Mesendoderm (in vitro differentiated cells): ENCODE data around the gene NMT1.
A peak's percentile ranks its signal among the peaks of the same experiment; 100 is the strongest.
"Not testable (repeated sequence)": the region's sequence is repeated elsewhere in the genome, so short reads cannot be mapped to it uniquely, and the experiment has no call there.

Experiments
- DNase-seq: peaks from one replicate; pipeline ENCODE4 v3.0.0; 2013
- H2AK5ac ChIP-seq: 2 replicates; pipeline ENCODE4 v1.6.1; 2013; ENCODE audit warnings: low read length, inconsistent platforms
- H2BK120ac ChIP-seq: 2 replicates; pipeline ENCODE4 v1.6.1; 2013; ENCODE audit warnings: low read depth, mild to moderate bottlenecking, low read length, moderate library complexity, mixed read lengths
- H2BK15ac ChIP-seq: replicated peaks from 2 replicates; pipeline ENCODE4 v1.6.1; 2013; ENCODE audit warnings: low read depth, mild to moderate bottlenecking, moderate library complexity
- H2BK5ac ChIP-seq: 2 replicates; pipeline ENCODE4 v1.6.1; 2013; ENCODE audit warnings: low read length, inconsistent platforms
- H3K18ac ChIP-seq: 2 replicates; pipeline ENCODE4 v1.6.1; 2013; ENCODE audit warnings: mild to moderate bottlenecking, low read length, mixed read lengths
- H3K23ac ChIP-seq: one replicate; pipeline ENCODE4 v1.6.1; 2013; ENCODE audit warnings: low read length
- H3K27ac ChIP-seq: 2 replicates; pipeline ENCODE4 v1.5.1; 2013; ENCODE audit warnings: low read depth, mild to moderate bottlenecking, inconsistent platforms, low read length, moderate library complexity
- H3K27me3 ChIP-seq: 2 replicates; pipeline ENCODE4 v1.6.1; 2013; ENCODE audit warnings: low read length, control low read depth, mild to moderate bottlenecking, inconsistent platforms; ENCODE audit not compliant: insufficient read depth, poor library complexity
- H3K36me3 ChIP-seq: 2 replicates; pipeline ENCODE4 v1.6.1; 2013; ENCODE audit warnings: low read length, inconsistent platforms; ENCODE audit not compliant: control insufficient read depth, insufficient read depth
- H3K4ac ChIP-seq: one replicate; pipeline ENCODE4 v1.6.1; 2013; ENCODE audit warnings: low read depth, mild to moderate bottlenecking, low read length, moderate library complexity
- H3K4me1 ChIP-seq: 2 replicates; pipeline ENCODE4 v1.6.1; 2013; ENCODE audit warnings: low read depth, low read length, inconsistent platforms; ENCODE audit not compliant: control insufficient read depth
- H3K4me2 ChIP-seq: 2 replicates; pipeline ENCODE4 v1.6.1; 2013; ENCODE audit warnings: low read length
- H3K4me3 ChIP-seq: 2 replicates; pipeline ENCODE4 v1.5.1; 2013; ENCODE audit warnings: mild to moderate bottlenecking, low read length
- H3K56ac ChIP-seq: one replicate; pipeline ENCODE4 v1.6.1; 2013; ENCODE audit warnings: low read length
- H3K79me1 ChIP-seq: 2 replicates; pipeline ENCODE4 v1.6.1; 2013; ENCODE audit warnings: low read length, inconsistent platforms
- H3K79me2 ChIP-seq: 2 replicates; pipeline ENCODE4 v1.6.1; 2013; ENCODE audit warnings: mild to moderate bottlenecking, low read length; ENCODE audit not compliant: control insufficient read depth, insufficient read depth
- H3K9ac ChIP-seq: 2 replicates; pipeline ENCODE4 v1.6.1; 2013; ENCODE audit warnings: low read length, inconsistent platforms
- H4K5ac ChIP-seq: one replicate; pipeline ENCODE4 v1.6.1; 2013; ENCODE audit warnings: low read length
- H4K8ac ChIP-seq: one replicate; pipeline ENCODE4 v1.6.1; 2013; ENCODE audit warnings: low read depth, mild to moderate bottlenecking, control low read depth, low read length, moderate library complexity
- WGBS: extraction: QIAGEN DNeasy Blood & Tissue Kit; methylation state at CpG from one replicate; pipeline ENCODE4 v1.1.7; 2013; ENCODE audit warnings: low lambda C conversion rate, missing lambda C conversion rate; ENCODE audit not compliant: insufficient coverage; ENCODE audit errors: extremely low coverage; 5-methylcytosine and 5-hydroxymethylcytosine counted together

The NMT1 gene

DNA sequence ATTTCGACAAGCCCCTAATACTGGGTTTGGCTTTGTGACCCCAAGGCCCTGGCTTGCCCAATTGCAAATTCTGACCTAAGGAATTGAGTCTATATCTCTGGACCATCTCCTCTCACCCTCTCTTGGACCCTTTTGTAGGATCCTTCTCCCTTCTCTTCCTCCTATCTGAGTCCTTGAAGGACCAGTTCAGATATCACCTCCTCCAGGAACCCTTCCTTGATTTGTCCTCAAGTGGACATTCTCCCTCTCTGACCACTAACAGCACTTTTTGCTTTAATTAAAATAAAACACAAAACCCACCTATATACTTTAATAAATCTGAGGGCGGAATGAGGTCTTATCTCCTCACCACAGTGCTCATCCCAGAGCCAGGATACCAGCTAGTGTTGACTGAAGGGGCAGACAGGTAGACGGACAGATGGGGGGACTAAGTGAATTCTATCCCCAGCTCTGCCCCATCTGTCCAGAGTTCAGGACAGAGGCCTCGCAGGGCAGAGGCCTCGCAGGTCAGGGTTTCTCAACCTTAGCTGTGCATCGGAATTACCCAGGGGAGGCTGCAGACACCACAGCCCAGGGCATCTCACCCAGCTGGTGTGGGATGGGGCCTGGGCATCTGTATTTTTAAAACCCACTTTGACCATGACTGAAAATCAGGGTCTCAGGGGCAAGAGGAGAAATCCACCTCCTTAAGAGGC, 62.1 kb downstream of the NMT1 start:
- Histone ChIP-seq H3K27me3 (no peaks in the 10 kb centered on the region), H2BK15ac (no peak overlapping the region), H2BK120ac (no peak overlapping the region), H3K4me3 (no peak overlapping the region), H3K36me3 (no peaks in the 10 kb centered on the region), H3K23ac (no peak overlapping the region), H3K4me2 (no peak overlapping the region), H3K79me1 (no peaks in the 10 kb centered on the region), H3K4ac (no peak overlapping the region), H4K8ac (no peak overlapping the region), H4K5ac (no peak overlapping the region), H3K18ac (no peak overlapping the region), H3K56ac (no peak overlapping the region), H3K27ac (no peak overlapping the region), H2BK5ac (no peak overlapping the region), H3K79me2 (no peaks in the 10 kb centered on the region), H2AK5ac (no peak overlapping the region), H3K4me1 (peaks cover 2% of the 10 kb centered on the region), H3K9ac (no peak overlapping the region)
- DNase-seq, result no peak
- WGBS, result no CpG with 5 or more reads among the region's 6 CpGs

DNA sequence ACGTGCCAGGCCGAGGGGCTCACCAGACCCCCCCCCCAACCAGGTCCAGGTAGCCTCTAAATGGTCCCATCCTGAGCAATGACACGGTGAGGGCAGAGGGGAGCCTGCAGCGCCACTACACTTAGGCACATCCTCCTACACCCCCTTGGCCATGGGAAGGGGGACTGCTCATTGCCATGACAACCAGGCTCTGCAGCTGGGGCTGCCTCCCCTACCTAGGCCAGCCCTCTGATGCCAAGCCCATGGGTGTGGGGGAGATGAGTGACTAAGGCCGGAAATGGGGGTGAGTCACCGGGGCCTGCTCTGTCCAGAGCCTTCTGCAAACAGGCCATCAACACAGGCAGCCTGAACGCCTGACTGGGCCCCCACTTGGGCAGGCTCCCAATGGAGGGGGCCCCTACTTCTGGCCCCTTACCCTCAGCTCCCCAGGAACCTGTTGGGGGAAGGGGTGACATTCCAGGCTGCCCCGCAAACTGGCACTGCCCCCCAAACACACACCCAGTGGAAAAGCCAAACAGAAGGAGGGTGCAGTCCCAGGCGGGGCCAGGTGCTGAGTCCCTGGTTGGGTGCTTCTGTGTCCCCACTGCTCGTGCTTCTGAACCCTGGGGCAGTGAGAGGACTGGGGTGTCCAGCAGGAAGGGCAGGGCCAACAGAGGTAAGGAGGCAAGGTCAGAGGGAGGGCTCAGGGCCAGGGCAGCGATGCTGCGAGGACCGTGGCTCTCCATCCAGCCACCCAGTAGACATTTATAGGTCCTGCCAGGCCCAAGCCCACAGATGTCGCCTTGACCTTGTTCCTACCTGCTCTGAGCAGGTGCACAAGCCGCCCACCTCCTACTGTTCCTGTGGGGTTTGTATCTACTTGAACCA, 63.0 kb downstream of the NMT1 start:
- peak; percentile 81 for DNase-seq

GRCh38 chr17:45124797-45125122, 63.6 kb downstream of the NMT1 start:
- H2BK5ac ChIP-seq, H3K56ac ChIP-seq, H3K23ac ChIP-seq, H2BK120ac ChIP-seq, H2BK15ac ChIP-seq, H3K4me3 ChIP-seq, H3K4me1 ChIP-seq, H2AK5ac ChIP-seq, H3K27me3 ChIP-seq, H3K27ac ChIP-seq, H3K4ac ChIP-seq, H3K79me1 ChIP-seq, H3K79me2 ChIP-seq, H3K36me3 ChIP-seq, H4K8ac ChIP-seq, DNase-seq, H3K9ac ChIP-seq, H3K18ac ChIP-seq, H4K5ac ChIP-seq, H3K4me2 ChIP-seq: not testable (repeated sequence)
- WGBS, result no CpG with 5 or more reads among the region's 5 CpGs

More for the DNA sequence above, 63.0 kb downstream of the NMT1 start:
- Histone ChIP-seq H3K23ac (no peak overlapping the region), H3K4ac (no peak overlapping the region), H3K27ac (no peak overlapping the region), H3K9ac (no peak overlapping the region), H3K79me1 (no peaks in the 10 kb centered on the region), H3K18ac (no peak overlapping the region), H3K79me2 (no peaks in the 10 kb centered on the region), H4K5ac (no peak overlapping the region), H4K8ac (no peak overlapping the region), H3K4me3 (no peak overlapping the region), H2BK120ac (no peak overlapping the region), H3K27me3 (no peaks in the 10 kb centered on the region), H3K56ac (no peak overlapping the region), H2BK5ac (no peak overlapping the region), H2BK15ac (no peak overlapping the region), H3K4me1 (peaks cover 3% of the 10 kb centered on the region), H2AK5ac (no peak overlapping the region), H3K4me2 (no peak overlapping the region), H3K36me3 (no peaks in the 10 kb centered on the region)
- whole genome bisulfite sequencing, result no CpG with 5 or more reads among the region's 15 CpGs

- peaks cover 3% of the 10 kb centered on the region for H3K4me1 ChIP-seq
- H2AK5ac ChIP-seq, result no peak overlapping the region
- no peak overlapping the region for H4K5ac ChIP-seq
- H2BK120ac ChIP-seq, result no peak overlapping the region
- H3K18ac ChIP-seq, result no peak overlapping the region
- H3K4ac ChIP-seq, result no peak overlapping the region
- no peak overlapping the region for H3K4me2 ChIP-seq
- no peak overlapping the region for H3K4me3 ChIP-seq
- no peak overlapping the region for H3K56ac ChIP-seq
- H3K27me3 ChIP-seq, result no peaks in the 10 kb centered on the region
- no peak overlapping the region for H4K8ac ChIP-seq
- no peak overlapping the region for H3K23ac ChIP-seq
- H3K79me2 ChIP-seq, result no peaks in the 10 kb centered on the region
- H3K27ac ChIP-seq, result no peak overlapping the region
- H2BK5ac ChIP-seq, result no peak overlapping the region
- no peak overlapping the region for H3K9ac ChIP-seq
- H3K79me1 ChIP-seq, result no peaks in the 10 kb centered on the region
- WGBS, result no CpG with 5 or more reads among the region's 8 CpGs
- DNase-seq, result no peak
- H3K36me3 ChIP-seq, result no peaks in the 10 kb centered on the region
- no peak overlapping the region for H2BK15ac ChIP-seq
Measured at GRCh38 chr17:45125509-45125908, 64.4 kb downstream of the NMT1 start.

- Histone ChIP-seq H2BK5ac (no peak overlapping the region), H4K8ac (no peak overlapping the region), H3K4ac (no peak overlapping the region), H4K5ac (no peak overlapping the region), H3K23ac (no peak overlapping the region), H3K4me3 (no peak overlapping the region), H3K27me3 (no peaks in the 10 kb centered on the region), H2BK15ac (no peak overlapping the region), H3K4me2 (no peak overlapping the region), H3K18ac (no peak overlapping the region), H3K56ac (no peak overlapping the region), H3K9ac (no peak overlapping the region), H2AK5ac (no peak overlapping the region), H3K79me2 (no peaks in the 10 kb centered on the region), H3K4me1 (peaks cover 3% of the 10 kb centered on the region), H3K36me3 (no peaks in the 10 kb centered on the region), H2BK120ac (no peak overlapping the region), H3K27ac (no peak overlapping the region), H3K79me1 (no peaks in the 10 kb centered on the region)
- WGBS, result no CpG with 5 or more reads among the region's 8 CpGs
- no peak for DNase-seq
Measured at GRCh38 chr17:45127207-45127547, 66.1 kb downstream of the NMT1 start.
